ENCODE data around the gene MAPK4. TPM values are rescaled to one million over a fixed set of nuclear protein-coding genes. Genes with fewer than 3 reads are reported as not detected.

Gene MAPK4
- polyA plus RNA-seq, 4 donors, result 0.22 to 0.92 (median 0.76) TPM

- no peaks in the 10 kb centered on the region for H3K36me3 ChIP-seq (ENCODE audit: control insufficient read depth in 3 of 3, insufficient read depth in 2 of 3, low read depth in 1 of 3, low read length in 3 of 3)
- peaks cover 0 to 8% of the 10 kb centered on the region in 2 donors for H3K9me3 ChIP-seq (ENCODE audit: control insufficient read depth in 2 of 2, insufficient read depth in 1 of 2, low read depth in 1 of 2, low read length in 1 of 2)
- no peak overlapping the region for H3K4me3 ChIP-seq (ENCODE audit: low read depth in 1 of 3, low read length in 3 of 3)
- DNase-seq, result no peak
- WGBS, 3 donors, result 60 to 73% (median 68%) methylated on average over 4 of the region's 4 CpGs
- H3K4me1 ChIP-seq (ENCODE audit: control insufficient read depth in 3 of 3, insufficient read depth in 2 of 3, low read depth in 1 of 3, low read length in 2 of 3), result no peaks in the 10 kb centered on the region
- FAIRE-seq, result no peak
- no peaks in the 10 kb centered on the region for H3K27me3 ChIP-seq (ENCODE audit: control insufficient read depth in 3 of 3, insufficient read depth in 3 of 3, low read length in 3 of 3)
- no peak overlapping the region for H3K27ac ChIP-seq (ENCODE audit: low read depth in 1 of 3, low read length in 2 of 3)
These were observed 190.1 kb downstream of the MAPK4 start for GRCh38 chr18:50749945-50750344.

DNA sequence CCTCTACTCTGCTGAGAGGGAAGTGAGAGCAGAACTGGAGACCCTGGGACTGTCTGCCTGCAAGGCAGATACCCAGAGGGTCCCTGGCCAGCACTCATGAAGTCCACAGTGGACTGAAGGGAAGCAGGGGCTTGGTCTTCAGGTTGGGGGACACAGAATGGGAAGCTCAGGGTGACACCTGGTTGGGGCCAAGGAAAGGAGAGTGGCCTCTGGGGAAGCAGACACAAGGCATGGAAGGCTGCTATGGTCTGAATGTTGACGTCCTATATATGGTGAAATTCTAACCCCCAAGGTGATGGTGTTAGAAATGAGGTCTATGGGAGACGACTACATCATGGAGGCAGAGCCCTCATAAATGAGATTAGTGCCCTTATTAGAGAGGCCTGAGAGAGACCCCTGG lies 190.7 kb downstream of the MAPK4 start:
- DNase-seq (no peak), FAIRE-seq (no peak)
- whole genome bisulfite sequencing, 3 donors, result 65 to 89% (median 82%) methylated on average over 2 of the region's 2 CpGs
- Histone ChIP-seq H3K9me3 (ENCODE audit: control insufficient read depth in 2 of 2, insufficient read depth in 1 of 2, low read depth in 1 of 2, low read length in 1 of 2) (peaks cover 0 to 8% of the 10 kb centered on the region in 2 donors), H3K4me1 (ENCODE audit: control insufficient read depth in 3 of 3, insufficient read depth in 2 of 3, low read depth in 1 of 3, low read length in 2 of 3) (no peaks in the 10 kb centered on the region), H3K27me3 (ENCODE audit: control insufficient read depth in 3 of 3, insufficient read depth in 3 of 3, low read length in 3 of 3) (no peaks in the 10 kb centered on the region), H3K27ac (ENCODE audit: low read depth in 1 of 3, low read length in 2 of 3) (no peak overlapping the region), H3K36me3 (ENCODE audit: control insufficient read depth in 3 of 3, insufficient read depth in 2 of 3, low read depth in 1 of 3, low read length in 3 of 3) (no peaks in the 10 kb centered on the region), H3K4me3 (ENCODE audit: low read depth in 1 of 3, low read length in 3 of 3) (no peak overlapping the region)

GRCh38 chr18:50751490-50751889 lies 191.6 kb downstream of the MAPK4 start:
- no peaks in the 10 kb centered on the region for H3K4me1 ChIP-seq (ENCODE audit: control insufficient read depth in 3 of 3, insufficient read depth in 2 of 3, low read depth in 1 of 3, low read length in 2 of 3)
- DNase-seq, result no peak
- no peak overlapping the region for H3K4me3 ChIP-seq (ENCODE audit: low read depth in 1 of 3, low read length in 3 of 3)
- H3K27ac ChIP-seq (ENCODE audit: low read depth in 1 of 3, low read length in 2 of 3), result no peak overlapping the region
- WGBS, 3 donors, result 50 to 83% (median 60%) methylated on average over 5 of the region's 5 CpGs
- no peaks in the 10 kb centered on the region for H3K27me3 ChIP-seq (ENCODE audit: control insufficient read depth in 3 of 3, insufficient read depth in 3 of 3, low read length in 3 of 3)
- peaks cover 0 to 8% of the 10 kb centered on the region in 2 donors for H3K9me3 ChIP-seq (ENCODE audit: control insufficient read depth in 2 of 2, insufficient read depth in 1 of 2, low read depth in 1 of 2, low read length in 1 of 2)
- FAIRE-seq, result no peak
- H3K36me3 ChIP-seq (ENCODE audit: control insufficient read depth in 3 of 3, insufficient read depth in 2 of 3, low read depth in 1 of 3, low read length in 3 of 3), result no peaks in the 10 kb centered on the region

DNA sequence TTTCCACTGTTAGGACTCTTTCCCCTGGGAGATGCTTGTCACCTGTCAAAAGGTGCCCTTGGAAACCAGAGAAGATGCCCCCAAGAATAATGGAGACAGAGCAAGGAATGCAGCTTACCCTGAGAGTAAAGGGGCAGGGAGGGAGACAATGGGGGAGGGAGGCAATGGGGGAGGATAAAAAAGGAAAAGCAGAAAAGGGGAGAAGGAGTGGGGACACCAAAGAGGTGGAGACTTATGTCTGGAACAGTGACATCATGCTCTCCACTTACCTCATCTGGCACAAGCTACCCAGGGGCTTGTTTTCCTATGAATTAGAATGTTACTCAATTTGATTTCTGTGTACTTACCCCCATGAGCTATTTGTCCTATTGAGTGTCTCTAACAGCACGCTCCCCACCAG lies 192.1 kb downstream of the MAPK4 start:
- Histone ChIP-seq H3K4me3 (ENCODE audit: low read depth in 1 of 3, low read length in 3 of 3) (no peak overlapping the region), H3K4me1 (ENCODE audit: control insufficient read depth in 3 of 3, insufficient read depth in 2 of 3, low read depth in 1 of 3, low read length in 2 of 3) (no peaks in the 10 kb centered on the region), H3K36me3 (ENCODE audit: control insufficient read depth in 3 of 3, insufficient read depth in 2 of 3, low read depth in 1 of 3, low read length in 3 of 3) (no peaks in the 10 kb centered on the region), H3K27ac (ENCODE audit: low read depth in 1 of 3, low read length in 2 of 3) (no peak overlapping the region), H3K9me3 (ENCODE audit: control insufficient read depth in 2 of 2, insufficient read depth in 1 of 2, low read depth in 1 of 2, low read length in 1 of 2) (peaks cover 0 to 8% of the 10 kb centered on the region in 2 donors), H3K27me3 (ENCODE audit: control insufficient read depth in 3 of 3, insufficient read depth in 3 of 3, low read length in 3 of 3) (no peaks in the 10 kb centered on the region)
- WGBS, 3 donors, result 73 to 83% (median 74%) methylated on average over 1 of the region's 1 CpG
- DNase-seq, result no peak
- no peak for FAIRE-seq

DNA sequence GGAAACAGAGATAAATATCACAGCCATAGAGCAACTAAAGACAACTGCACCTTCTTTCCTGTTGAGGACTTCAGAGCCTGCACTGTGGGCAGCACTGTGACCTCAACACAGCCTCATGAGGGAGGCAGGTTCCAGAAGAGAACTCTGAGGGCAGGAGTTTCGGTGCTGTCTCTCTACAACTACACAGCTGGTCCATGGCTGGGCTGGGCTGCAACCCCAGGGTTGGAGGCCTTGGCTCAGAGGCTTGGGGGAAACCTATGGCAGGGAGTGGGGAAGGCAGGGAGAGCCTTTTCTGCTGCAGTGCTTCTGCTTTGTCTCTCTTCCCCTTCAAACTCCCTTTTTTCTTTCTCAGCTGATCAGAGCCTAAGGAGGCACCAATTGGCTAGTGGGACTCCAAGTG lies 193.4 kb downstream of the MAPK4 start:
- Histone ChIP-seq H3K9me3 (ENCODE audit: control insufficient read depth in 2 of 2, insufficient read depth in 1 of 2, low read depth in 1 of 2, low read length in 1 of 2) (peaks cover 0 to 2% of the 10 kb centered on the region in 2 donors), H3K27ac (ENCODE audit: low read depth in 1 of 3, low read length in 2 of 3) (no peak overlapping the region), H3K4me3 (ENCODE audit: low read depth in 1 of 3, low read length in 3 of 3) (no peak overlapping the region), H3K4me1 (ENCODE audit: control insufficient read depth in 3 of 3, insufficient read depth in 2 of 3, low read depth in 1 of 3, low read length in 2 of 3) (no peaks in the 10 kb centered on the region), H3K36me3 (ENCODE audit: control insufficient read depth in 3 of 3, insufficient read depth in 2 of 3, low read depth in 1 of 3, low read length in 3 of 3) (no peaks in the 10 kb centered on the region), H3K27me3 (ENCODE audit: control insufficient read depth in 3 of 3, insufficient read depth in 3 of 3, low read length in 3 of 3) (no peaks in the 10 kb centered on the region)
- DNase-seq (no peak), FAIRE-seq (no peak)
- WGBS, 3 donors, result 42 to 83% (median 73%) methylated on average over 1 of the region's 1 CpG

DNA sequence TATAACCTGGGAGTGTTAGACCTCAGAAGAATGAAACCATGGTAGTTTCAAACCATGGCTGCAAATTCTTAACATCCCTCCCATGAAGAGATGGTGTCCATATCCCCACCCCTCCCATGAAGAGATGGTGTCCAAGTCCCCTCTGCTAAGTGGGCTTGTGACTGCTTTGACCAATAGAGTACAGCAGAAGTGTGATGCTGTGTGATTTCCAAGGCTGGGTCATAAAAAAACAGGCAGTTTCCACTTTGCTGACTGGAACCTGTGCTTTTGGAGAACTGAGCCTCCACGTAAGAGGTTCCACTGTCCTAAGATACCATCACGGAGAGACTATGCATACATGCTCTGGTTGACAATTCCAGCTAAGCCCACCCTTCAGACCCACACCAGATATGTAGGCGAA lies 194.4 kb downstream of the MAPK4 start:
- Histone ChIP-seq H3K9me3 (ENCODE audit: control insufficient read depth in 2 of 2, insufficient read depth in 1 of 2, low read depth in 1 of 2, low read length in 1 of 2) (no peaks in the 10 kb centered on the region), H3K4me3 (ENCODE audit: low read depth in 1 of 3, low read length in 3 of 3) (no peak overlapping the region), H3K4me1 (ENCODE audit: control insufficient read depth in 3 of 3, insufficient read depth in 2 of 3, low read depth in 1 of 3, low read length in 2 of 3) (no peaks in the 10 kb centered on the region), H3K36me3 (ENCODE audit: control insufficient read depth in 3 of 3, insufficient read depth in 2 of 3, low read depth in 1 of 3, low read length in 3 of 3) (no peaks in the 10 kb centered on the region), H3K27ac (ENCODE audit: low read depth in 1 of 3, low read length in 2 of 3) (no peak overlapping the region), H3K27me3 (ENCODE audit: control insufficient read depth in 3 of 3, insufficient read depth in 3 of 3, low read length in 3 of 3) (no peaks in the 10 kb centered on the region)
- DNase-seq (no peak), FAIRE-seq (no peak)
- 92 to 94% (median 93%) methylated on average over 3 of the region's 3 CpGs for WGBS, 3 donors

- DNase-seq (no peak), FAIRE-seq (no peak)
- 72 to 83% (median 79%) methylated on average over 7 of the region's 7 CpGs for WGBS, 3 donors
- Histone ChIP-seq H3K36me3 (ENCODE audit: control insufficient read depth in 3 of 3, insufficient read depth in 2 of 3, low read depth in 1 of 3, low read length in 3 of 3) (no peaks in the 10 kb centered on the region), H3K27me3 (ENCODE audit: control insufficient read depth in 3 of 3, insufficient read depth in 3 of 3, low read length in 3 of 3) (no peaks in the 10 kb centered on the region), H3K4me1 (ENCODE audit: control insufficient read depth in 3 of 3, insufficient read depth in 2 of 3, low read depth in 1 of 3, low read length in 2 of 3) (no peaks in the 10 kb centered on the region), H3K4me3 (ENCODE audit: low read depth in 1 of 3, low read length in 3 of 3) (no peak overlapping the region), H3K27ac (ENCODE audit: low read depth in 1 of 3, low read length in 2 of 3) (no peak overlapping the region), H3K9me3 (ENCODE audit: control insufficient read depth in 2 of 2, insufficient read depth in 1 of 2, low read depth in 1 of 2, low read length in 1 of 2) (no peaks in the 10 kb centered on the region)
These were observed 197.5 kb downstream of the MAPK4 start for GRCh38 chr18:50757358-50757757.

- H3K4me3 ChIP-seq (ENCODE audit: low read depth in 1 of 3, low read length in 3 of 3), result no peak overlapping the region
- H3K36me3 ChIP-seq (ENCODE audit: control insufficient read depth in 3 of 3, insufficient read depth in 2 of 3, low read depth in 1 of 3, low read length in 3 of 3), result no peaks in the 10 kb centered on the region
- DNase-seq (no peak), FAIRE-seq (no peak)
- no peaks in the 10 kb centered on the region for H3K27me3 ChIP-seq (ENCODE audit: control insufficient read depth in 3 of 3, insufficient read depth in 3 of 3, low read length in 3 of 3)
- no peak overlapping the region for H3K27ac ChIP-seq (ENCODE audit: low read depth in 1 of 3, low read length in 2 of 3)
- H3K9me3 ChIP-seq (ENCODE audit: control insufficient read depth in 2 of 2, insufficient read depth in 1 of 2, low read depth in 1 of 2, low read length in 1 of 2), result peaks cover 0 to 17% of the 10 kb centered on the region in 2 donors
- no peaks in the 10 kb centered on the region for H3K4me1 ChIP-seq (ENCODE audit: control insufficient read depth in 3 of 3, insufficient read depth in 2 of 3, low read depth in 1 of 3, low read length in 2 of 3)
These were observed 209.6 kb downstream of the MAPK4 start for GRCh38 chr18:50769463-50769862.

GRCh38 chr18:50775207-50775606 lies 215.3 kb downstream of the MAPK4 start:
- Histone ChIP-seq H3K9me3 (ENCODE audit: control insufficient read depth in 2 of 2, insufficient read depth in 1 of 2, low read depth in 1 of 2, low read length in 1 of 2) (peaks cover 0 to 2% of the 10 kb centered on the region in 2 donors), H3K36me3 (ENCODE audit: control insufficient read depth in 3 of 3, insufficient read depth in 2 of 3, low read depth in 1 of 3, low read length in 3 of 3) (no peaks in the 10 kb centered on the region), H3K27ac (ENCODE audit: low read depth in 1 of 3, low read length in 2 of 3) (no peak overlapping the region), H3K4me1 (ENCODE audit: control insufficient read depth in 3 of 3, insufficient read depth in 2 of 3, low read depth in 1 of 3, low read length in 2 of 3) (no peaks in the 10 kb centered on the region), H3K4me3 (ENCODE audit: low read depth in 1 of 3, low read length in 3 of 3) (no peak overlapping the region), H3K27me3 (ENCODE audit: control insufficient read depth in 3 of 3, insufficient read depth in 3 of 3, low read length in 3 of 3) (peaks cover 0 to 1% (median 0%) of the 10 kb centered on the region in 3 donors)
- no peak for DNase-seq
- no peak for FAIRE-seq
- 77 to 82% (median 79%) methylated on average over 9 of the region's 9 CpGs for WGBS, 3 donors

Data from small intestine (tissue), 7 donors.